Hematopoietic multipotent progenitor cell (in vitro differentiated cells): ENCODE measurements around the gene PLXNB1. TPM values are rescaled to one million over a fixed set of nuclear protein-coding genes. Genes with fewer than 3 reads are reported as not detected.
"Not testable (repeated sequence)": the region's sequence is repeated elsewhere in the genome, so short reads cannot be mapped to it uniquely, and the experiment has no call there.

Experiments used
- DNase-seq, 3 donors: peaks; one replicate each; pipeline ENCODE4 v3.0.0-alpha.2; 2011 to 2015; ENCODE audit warnings: low read depth in 2 of 3, low spot score in 2 of 3
- total RNA-seq: library from RNA; depleted of rRNA; stranded (reverse); fragments of >200 nt; gene quantifications from one replicate; pipeline ENCODE4 v1.2.3, GENCODE V29; 2012

The PLXNB1 gene
- 20.7 TPM for total RNA-seq

GRCh38 chr3:48429960-48430707 lies at the start of gene PLXNB1:
PLXNB1 (minus strand) TSS chr3:48430086; CDS start chr3:48424611, 5,475 bp downstream.
- peak in 2 of 3 donors; percentile 30 to 45 for DNase-seq

GRCh38 chr3:48478626-48479555 lies 49.0 kb upstream of the PLXNB1 start:
- DNase-seq = peak; percentile 46 to 60 (median 48)

GRCh38 chr3:48477959-48478520 lies 48.2 kb upstream of the PLXNB1 start:
- no peak for DNase-seq

- no peak for DNase-seq
Measured at GRCh38 chr3:48476426-48477053, 46.7 kb upstream of the PLXNB1 start.

- no peak for DNase-seq
Measured at GRCh38 chr3:48475188-48475587, 45.3 kb upstream of the PLXNB1 start.

GRCh38 chr3:48474619-48475018 lies 44.7 kb upstream of the PLXNB1 start:
- DNase-seq = no peak

- not testable (repeated sequence) for DNase-seq
Measured at GRCh38 chr3:48474031-48474430, 44.1 kb upstream of the PLXNB1 start.

GRCh38 chr3:48473617-48473952 lies 43.7 kb upstream of the PLXNB1 start:
- DNase-seq = no peak

- peak; percentile 85 to 99 (median 97) for DNase-seq
Measured at GRCh38 chr3:48472923-48473616, 43.2 kb upstream of the PLXNB1 start.

GRCh38 chr3:48472673-48472922 lies 42.7 kb upstream of the PLXNB1 start:
- DNase-seq = no peak

- no peak for DNase-seq
Measured at GRCh38 chr3:48470286-48470685, 40.4 kb upstream of the PLXNB1 start.

GRCh38 chr3:48469046-48469915 lies 39.4 kb upstream of the PLXNB1 start:
- DNase-seq = no peak

- DNase-seq = no peak
Measured at GRCh38 chr3:48468329-48468731, 38.4 kb upstream of the PLXNB1 start.

GRCh38 chr3:48467473-48468267 lies 37.8 kb upstream of the PLXNB1 start:
- DNase-seq = no peak

- DNase-seq = no peak
Measured at GRCh38 chr3:48467110-48467454, 37.2 kb upstream of the PLXNB1 start.

- peak in 1 of 3 donors; percentile 14 for DNase-seq
Measured at GRCh38 chr3:48466386-48467109, 36.7 kb upstream of the PLXNB1 start.

- DNase-seq = peak; percentile 44 to 93 (median 90)
Measured at GRCh38 chr3:48465531-48466378, 35.9 kb upstream of the PLXNB1 start.

GRCh38 chr3:48465237-48465530 lies 35.3 kb upstream of the PLXNB1 start:
- DNase-seq = no peak
